Astrocyte (in vitro differentiated cells and primary cell): ENCODE results near the gene G6PC3.

ENCODE experiments used
- CTCF ChIP-seq: IDR thresholded peaks from 2 replicates; pipeline ENCODE4 v1.5.1; 2011; ENCODE audit warnings: low read depth, mild to moderate bottlenecking, inconsistent platforms, low read length, moderate library complexity; ENCODE audit not compliant: insufficient read depth
- EZH2 ChIP-seq: IDR thresholded peaks from 2 replicates; pipeline ENCODE4 v1.6.1; 2012; ENCODE audit warnings: mild to moderate bottlenecking, low read length, inconsistent platforms; ENCODE audit not compliant: insufficient read depth

DNA sequence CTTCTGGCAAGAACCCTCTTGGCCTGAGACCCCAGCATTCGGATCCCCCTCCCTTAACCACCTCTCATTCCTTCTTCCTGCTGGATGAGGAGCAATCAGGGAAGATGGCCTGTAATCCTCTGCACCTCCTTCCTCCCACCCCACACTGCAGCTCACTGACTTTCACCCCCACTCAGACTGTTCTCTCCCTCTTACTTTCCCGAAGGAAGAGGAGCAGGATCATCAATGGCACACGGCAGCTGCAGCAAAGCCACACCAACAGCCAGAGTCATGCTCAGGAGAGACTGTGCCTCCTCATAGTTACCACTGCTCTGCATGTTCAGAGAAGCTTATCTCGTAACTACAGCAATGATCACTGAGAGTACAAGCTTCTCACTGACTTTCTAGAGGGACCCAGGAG lies 45.7 kb upstream of the G6PC3 start:
- TF ChIP-seq CTCF (no peak), EZH2 (no peak)
